Calu3 (cell line): ENCODE results near the gene PTPRG. TPM values are rescaled to one million over a fixed set of nuclear protein-coding genes. Genes with fewer than 3 reads are reported as not detected.

Experiments
- BruUV-seq: library from RNA; stranded (reverse); fragments of 400-500 nt; replicated peaks from 2 replicates; lab custom pipeline; 2021; lab: Mats Ljungman, UMichigan
- CTCF ChIA-PET: fragments of 300-600 bp; sonication (Branson Sonifier 250); formaldehyde crosslinking; loops from one replicate; lab custom pipeline; 2022; ENCODE audit warnings: antibody characterized with exemption; lab: Charles Lee
- DNase-seq: peaks from one replicate; pipeline ENCODE4 v3.0.0; 2022
- H3K27ac Mint-ChIP-seq: one replicate; pipeline ENCODE4 v1.8.0; 2022; ENCODE audit warnings: mixed read lengths; ENCODE audit not compliant: unreplicated experiment
- H3K27me3 Mint-ChIP-seq: one replicate; pipeline ENCODE4 v1.8.0; 2022; ENCODE audit warnings: mixed read lengths; ENCODE audit not compliant: unreplicated experiment
- H3K36me3 Mint-ChIP-seq: one replicate; pipeline ENCODE4 v1.8.0; 2022; ENCODE audit warnings: mild to moderate bottlenecking, moderate library complexity, mixed read lengths; ENCODE audit not compliant: insufficient read depth, unreplicated experiment
- H3K4me1 Mint-ChIP-seq: one replicate; pipeline ENCODE4 v1.8.0; 2022; ENCODE audit warnings: mild to moderate bottlenecking, low read depth, mixed read lengths; ENCODE audit not compliant: unreplicated experiment
- H3K4me3 Mint-ChIP-seq: one replicate; pipeline ENCODE4 v1.8.0; 2022; ENCODE audit warnings: mild to moderate bottlenecking, low read depth, moderate library complexity, mixed read lengths; ENCODE audit not compliant: unreplicated experiment
- H3K9me3 Mint-ChIP-seq: one replicate; pipeline ENCODE4 v1.8.0; 2022; ENCODE audit warnings: low read depth, mixed read lengths; ENCODE audit not compliant: unreplicated experiment
- intact Hi-C: fragments of 100-400 bp; cut with micrococcal nuclease; formaldehyde crosslinking; loops from one replicate; pipeline ENCODE4 v1.10.0; 2022; ENCODE audit not compliant: unreplicated experiment
- total RNA-seq: library from RNA; stranded (reverse); gene quantifications from 2 replicates; pipeline ENCODE4 v1.2.3, GENCODE V29; 2022
- TF ChIP-seq, protein P1 (sequence below): fragments of 200-600 bp; IDR thresholded peaks from one replicate; pipeline ENCODE4 v1.8.0; 2022; ENCODE audit warnings: antibody characterized with exemption; ENCODE audit not compliant: unreplicated experiment

The PTPRG gene
- total RNA-seq, 1 experiment from 2014 or later: 0.35 TPM

DNA sequence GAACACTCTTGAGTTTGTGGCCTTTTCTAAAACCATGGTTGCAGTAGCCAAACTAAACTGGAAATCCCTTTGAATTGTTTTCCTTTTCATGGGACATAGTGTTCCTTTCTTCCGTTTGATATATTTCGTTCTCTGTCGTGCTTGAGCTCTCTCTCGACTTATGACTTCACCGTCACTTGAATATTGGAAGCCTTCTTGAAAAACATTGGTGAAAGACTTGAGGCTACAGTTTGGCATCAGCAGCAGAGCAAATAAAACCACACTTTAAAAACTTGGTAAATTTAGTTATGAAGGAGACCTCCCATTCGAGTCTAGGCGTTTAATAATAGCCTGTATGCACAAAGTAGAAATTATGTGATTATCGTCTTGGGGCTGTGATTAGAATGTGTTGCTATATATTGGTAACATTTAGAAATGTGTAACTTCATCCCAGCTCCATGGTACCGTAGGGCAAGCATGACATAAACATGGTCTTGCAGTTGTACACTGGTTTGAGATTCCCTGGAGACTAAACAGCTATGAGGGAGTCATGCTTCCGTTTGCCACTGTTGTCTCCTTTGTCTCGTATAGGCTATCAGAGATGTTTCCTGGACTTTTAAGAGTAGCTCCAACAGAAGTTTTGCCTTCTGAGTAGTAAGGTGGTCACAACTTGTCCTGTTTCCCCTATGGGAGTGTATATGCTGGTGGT is 122.3 kb downstream of the PTPRG start:
- CTCF ChIA-PET: no interaction called here
- intact Hi-C loops: no loop called here
- DNase-seq: no peak
- Mint-ChIP-seq H3K4me1 (no peaks in the 10 kb centered on the region), H3K36me3 (no peaks in the 10 kb centered on the region), H3K27me3 (no peaks in the 10 kb centered on the region), H3K9me3 (peaks cover 19% of the 10 kb centered on the region), H3K27ac (no peak overlapping the region), H3K4me3 (no peak overlapping the region)
- no TSS peak for BruUV-seq
- TF ChIP-seq, protein P1, sequence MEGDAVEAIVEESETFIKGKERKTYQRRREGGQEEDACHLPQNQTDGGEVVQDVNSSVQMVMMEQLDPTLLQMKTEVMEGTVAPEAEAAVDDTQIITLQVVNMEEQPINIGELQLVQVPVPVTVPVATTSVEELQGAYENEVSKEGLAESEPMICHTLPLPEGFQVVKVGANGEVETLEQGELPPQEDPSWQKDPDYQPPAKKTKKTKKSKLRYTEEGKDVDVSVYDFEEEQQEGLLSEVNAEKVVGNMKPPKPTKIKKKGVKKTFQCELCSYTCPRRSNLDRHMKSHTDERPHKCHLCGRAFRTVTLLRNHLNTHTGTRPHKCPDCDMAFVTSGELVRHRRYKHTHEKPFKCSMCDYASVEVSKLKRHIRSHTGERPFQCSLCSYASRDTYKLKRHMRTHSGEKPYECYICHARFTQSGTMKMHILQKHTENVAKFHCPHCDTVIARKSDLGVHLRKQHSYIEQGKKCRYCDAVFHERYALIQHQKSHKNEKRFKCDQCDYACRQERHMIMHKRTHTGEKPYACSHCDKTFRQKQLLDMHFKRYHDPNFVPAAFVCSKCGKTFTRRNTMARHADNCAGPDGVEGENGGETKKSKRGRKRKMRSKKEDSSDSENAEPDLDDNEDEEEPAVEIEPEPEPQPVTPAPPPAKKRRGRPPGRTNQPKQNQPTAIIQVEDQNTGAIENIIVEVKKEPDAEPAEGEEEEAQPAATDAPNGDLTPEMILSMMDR: no peak

DNA sequence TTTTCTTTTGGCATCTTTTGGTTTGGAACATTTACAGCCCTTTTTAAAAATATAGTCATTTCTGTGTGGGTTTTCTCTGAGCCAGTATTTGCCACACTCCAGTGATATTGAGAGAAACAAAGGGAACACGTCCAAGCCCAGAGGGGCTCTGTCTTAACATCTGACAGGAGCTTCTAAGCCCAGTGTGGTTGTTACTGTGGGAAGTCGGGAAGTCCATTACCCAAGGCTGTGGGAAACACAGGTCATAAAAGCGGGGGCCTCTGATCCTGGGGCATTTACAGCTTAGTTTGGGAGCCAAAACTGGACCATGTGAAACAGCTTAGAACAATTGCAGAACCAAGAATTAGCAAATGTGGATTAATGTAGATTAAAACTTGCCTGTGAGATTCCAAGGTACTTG is 123.0 kb downstream of the PTPRG start:
- Mint-ChIP-seq H3K27me3 (no peaks in the 10 kb centered on the region), H3K4me3 (no peak overlapping the region), H3K4me1 (no peaks in the 10 kb centered on the region), H3K27ac (no peak overlapping the region), H3K36me3 (no peaks in the 10 kb centered on the region), H3K9me3 (peaks cover 19% of the 10 kb centered on the region)
- TF ChIP-seq, protein P1: no peak
- CTCF ChIA-PET: no interaction called here
- no peak for DNase-seq
- intact Hi-C loops: no loop called here
- BruUV-seq: no TSS peak

DNA sequence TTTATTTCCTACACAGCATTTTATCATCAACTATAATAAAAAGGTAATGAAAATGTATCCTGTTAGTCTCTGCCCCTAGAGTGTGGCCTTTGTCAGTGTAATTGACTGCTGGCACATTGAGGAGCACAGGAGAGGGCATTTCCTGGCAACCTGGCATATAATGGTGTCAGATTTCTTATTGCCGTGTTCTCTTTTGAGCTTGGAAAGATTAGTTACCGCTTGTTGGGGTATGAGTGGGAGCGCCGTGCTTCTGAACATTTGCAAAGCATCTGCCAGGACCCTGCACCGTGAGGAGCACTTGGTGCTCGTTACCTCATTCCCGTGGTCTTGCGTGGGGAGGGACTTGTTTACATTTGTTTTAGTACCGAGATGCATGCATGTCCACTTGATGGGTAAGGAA is 124.4 kb downstream of the PTPRG start:
- Mint-ChIP-seq H3K27me3 (no peaks in the 10 kb centered on the region), H3K27ac (no peak overlapping the region), H3K4me3 (no peak overlapping the region), H3K36me3 (no peaks in the 10 kb centered on the region), H3K4me1 (no peaks in the 10 kb centered on the region), H3K9me3 (peaks cover 19% of the 10 kb centered on the region)
- TF ChIP-seq, protein P1: no peak
- no TSS peak for BruUV-seq
- no peak for DNase-seq
- intact Hi-C loops: no loop called here
- CTCF ChIA-PET: no interaction called here

DNA sequence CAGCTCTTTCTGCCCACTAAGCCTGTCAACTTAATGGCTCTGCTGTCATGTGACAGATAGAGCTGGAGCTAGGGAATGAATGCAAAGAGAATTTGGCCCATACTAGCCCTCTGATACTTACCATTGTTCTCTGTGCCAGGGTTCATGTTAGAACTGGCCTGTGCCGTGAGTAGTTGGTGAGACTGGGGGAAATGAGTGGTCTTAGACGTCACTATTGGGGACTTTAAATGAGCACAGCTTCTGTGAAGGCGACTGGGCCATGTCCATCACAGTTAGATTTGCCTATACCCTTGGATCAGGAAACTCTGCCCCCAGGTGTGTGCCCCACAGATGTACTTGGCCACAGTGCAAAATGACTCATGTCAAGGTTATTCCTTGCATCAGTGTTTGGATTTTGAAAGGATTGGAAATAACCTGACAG is 124.9 kb downstream of the PTPRG start:
- TF ChIP-seq, protein P1: no peak
- intact Hi-C loops: no loop called here
- no peaks in the 10 kb centered on the region for H3K4me1 Mint-ChIP-seq
- no peaks in the 10 kb centered on the region for H3K36me3 Mint-ChIP-seq
- no peak overlapping the region for H3K27ac Mint-ChIP-seq
- H3K27me3 Mint-ChIP-seq: no peaks in the 10 kb centered on the region
- BruUV-seq: no TSS peak
- CTCF ChIA-PET: no interaction called here
- H3K9me3 Mint-ChIP-seq: peaks cover 19% of the 10 kb centered on the region
- no peak for DNase-seq
- no peak overlapping the region for H3K4me3 Mint-ChIP-seq
